ENCODE results near the gene CAPN10.

- TF ChIP-seq EZH2 (IDR thresholded peaks at IDR 0.05) (no peak), POLR2AphosphoS5 (IDR thresholded peaks at IDR 0.05; ENCODE audit: borderline replicate concordance, low read depth, low read length) (no peak), FOXP2 (optimal IDR thresholded peaks at IDR 0.05; ENCODE audit: control extremely low read depth, extremely low read length, insufficient read depth) (no peak)
Observed at GRCh38 chr2:240646900-240647502, 60.5 kb downstream of the CAPN10 start.
